SK-N-SH (cell line): ENCODE data around the gene CASK. TPM values are rescaled to one million over a fixed set of nuclear protein-coding genes. Genes with fewer than 3 reads are reported as not detected.

Experiments used
- CTCF ChIA-PET: fragments of 300-600, 350-600 bp; formaldehyde crosslinking; extraction: SDS; loops from one replicate; lab custom pipeline; 2021; lab: Yijun Ruan, JAX
- POLR2A ChIA-PET: fragments of 350-600 bp; sonication (Branson Sonifier 250); formaldehyde crosslinking; extraction: SDS; loops from one replicate; lab custom pipeline; 2020; ENCODE audit warnings: antibody characterized with exemption, inconsistent platforms; lab: Yijun Ruan, JAX
- DNase-seq: peaks from one replicate; pipeline ENCODE4 v3.0.0; 2012
- H2AFZ ChIP-seq: fragments of 200-600 bp; sonication (generic); 2 replicates; pipeline ENCODE4 v1.8.1; 2016; ENCODE audit warnings: antibody characterized with exemption, mild to moderate bottlenecking, low read depth
- H3F3A ChIP-seq: fragments of 200-600 bp; sonication (generic); replicated peaks from 2 replicates; pipeline ENCODE3; 2016; ENCODE audit warnings: antibody characterized with exemption, mild to moderate bottlenecking; ENCODE audit not compliant: insufficient read depth
- H3K27ac ChIP-seq, 2 experiments: fragments of 200-500 bp in 1 of 2; fragments of 200-600 bp in 1 of 2; sonication (Bioruptor generic) in 1 of 2; sonication (generic), shearing (Covaris generic) in 1 of 2; 2 replicates each; pipeline versions ENCODE4 v1.5.1 to v1.6.1; 2014 to 2016; ENCODE audit warnings: low read depth in 2 of 2, inconsistent platforms in 1 of 2, low read length in 1 of 2, mild to moderate bottlenecking in 1 of 2, mixed read lengths in 1 of 2
- H3K27me3 ChIP-seq: fragments of 200-600 bp; sonication (generic), shearing (Covaris generic); 2 replicates; pipeline ENCODE4 v1.6.1; 2016; ENCODE audit warnings: mixed run types; ENCODE audit not compliant: insufficient read depth
- H3K36me3 ChIP-seq, 2 experiments: fragments of 200-500 bp in 1 of 2; fragments of 200-600 bp in 1 of 2; sonication (Bioruptor generic) in 1 of 2; sonication (generic) in 1 of 2; replicated peaks in 1 of 2; 2 replicates each; pipeline versions ENCODE3 to v1.5.1; 2014 to 2016; ENCODE audit warnings: low read length in 1 of 2, mild to moderate bottlenecking in 1 of 2; ENCODE audit not compliant: insufficient read depth in 2 of 2, control insufficient read depth in 1 of 2
- H3K4me1 ChIP-seq, 2 experiments: fragments of 200-500 bp in 1 of 2; fragments of 200-600 bp in 1 of 2; sonication (Bioruptor generic) in 1 of 2; sonication (generic), shearing (Covaris generic) in 1 of 2; 2 replicates each; pipeline versions ENCODE4 v1.5.1 to v1.6.1; 2014 to 2016; ENCODE audit warnings: low read depth in 1 of 2, low read length in 1 of 2, mixed run types in 1 of 2; ENCODE audit not compliant: insufficient read depth in 2 of 2, control insufficient read depth in 1 of 2
- H3K4me2 ChIP-seq: fragments of 200-600 bp; sonication (generic), shearing (Covaris generic); 2 replicates; pipeline ENCODE4 v1.6.1; 2017; ENCODE audit warnings: mixed run types
- H3K4me3 ChIP-seq, 2 experiments: fragments of 200-500 bp in 1 of 2; fragments of 200-600 bp in 1 of 2; sonication (Bioruptor generic) in 1 of 2; sonication (generic), shearing (Covaris generic) in 1 of 2; 2 replicates each; pipeline versions ENCODE4 v1.5.1 to v1.8.1; 2014 to 2016; ENCODE audit warnings: low read depth in 2 of 2, inconsistent platforms in 1 of 2, low read length in 1 of 2, mild to moderate bottlenecking in 1 of 2, mixed read lengths in 1 of 2, moderate library complexity in 1 of 2
- H3K79me2 ChIP-seq: fragments of 200-600 bp; sonication (generic); 2 replicates; pipeline ENCODE4 v1.8.1; 2017; ENCODE audit warnings: mild to moderate bottlenecking; ENCODE audit not compliant: insufficient read depth
- H3K9ac ChIP-seq: fragments of 200-600 bp; sonication (generic); 2 replicates; pipeline ENCODE4 v1.6.1; 2017; ENCODE audit warnings: mixed run types
- H3K9me2 ChIP-seq: fragments of 200-600 bp; sonication (generic); 2 replicates; pipeline ENCODE4 v1.6.1; 2017; ENCODE audit warnings: mixed run types
- H3K9me3 ChIP-seq: fragments of 200-600 bp; sonication (generic); 2 replicates; pipeline ENCODE4 v1.6.1; 2017; ENCODE audit warnings: mixed run types, mild to moderate bottlenecking, moderate library complexity
- H4K20me1 ChIP-seq: fragments of 200-600 bp; sonication (generic); 2 replicates; pipeline ENCODE4 v1.6.1; 2017; ENCODE audit warnings: mild to moderate bottlenecking, mixed run types; ENCODE audit not compliant: insufficient read depth
- CHD2 ChIP-seq: fragments of 150-350 bp; IDR thresholded peaks from 2 replicates; pipeline ENCODE4 v1.6.1; 2018; ENCODE audit warnings: low read length; ENCODE audit not compliant: partially characterized antibody
- EZH2phosphoT487 ChIP-seq: fragments of 200-600 bp; sonication (generic); IDR thresholded peaks from 2 replicates; pipeline ENCODE4 v1.6.1; 2017; ENCODE audit warnings: low read depth, mixed run types, mild to moderate bottlenecking, antibody characterized with exemption, moderate library complexity, borderline replicate concordance
- FOXJ3 ChIP-seq: sonication (generic); formaldehyde crosslinking; IDR thresholded peaks from 2 replicates; pipeline ENCODE4 v1.5.1; 2020; ENCODE audit warnings: mild to moderate bottlenecking, missing genetic modification reagents
- JUND ChIP-seq: IDR thresholded peaks from 2 replicates; pipeline ENCODE4 v1.4.0; 2012
- MEF2A ChIP-seq: IDR thresholded peaks from 2 replicates; pipeline ENCODE4 v1.4.0; 2012; ENCODE audit warnings: low read depth, borderline replicate concordance
- NFIC ChIP-seq: IDR thresholded peaks from 2 replicates; pipeline ENCODE4 v1.4.0; 2012; ENCODE audit warnings: borderline replicate concordance
- NRF1 ChIP-seq: IDR thresholded peaks from 2 replicates; pipeline ENCODE4 v1.6.1; 2012; ENCODE audit warnings: low read depth, mild to moderate bottlenecking, low read length
- RCOR1 ChIP-seq: fragments of 150-350 bp; IDR thresholded peaks from 2 replicates; pipeline ENCODE4 v1.6.1; 2017; ENCODE audit warnings: antibody characterized with exemption, low read length
- TCF12 ChIP-seq: IDR thresholded peaks from 2 replicates; pipeline ENCODE4 v1.4.0; 2012
- TEAD4 ChIP-seq: IDR thresholded peaks from 2 replicates; pipeline ENCODE4 v1.4.0; 2012; ENCODE audit warnings: mild to moderate bottlenecking, borderline replicate concordance; ENCODE audit not compliant: insufficient read depth
- WGBS: methylation state at CpG from one replicate; pipeline ENCODE4 v1.1.6; 2017; ENCODE audit warnings: low lambda C conversion rate; 5-methylcytosine and 5-hydroxymethylcytosine counted together
- polyA plus RNA-seq, 3 experiments: library from polyadenylated mRNA; depleted of rRNA; stranded (reverse); fragments of >200 nt; gene quantifications; 2 replicates each; pipeline ENCODE4 v1.2.3, GENCODE V29; 2012
- TF ChIP-seq, protein P1 (sequence below): IDR thresholded peaks from 2 replicates; pipeline ENCODE4 v1.4.0; 2012; ENCODE audit warnings: low read depth, borderline replicate concordance
- TF ChIP-seq, protein P2 (sequence below): IDR thresholded peaks from 2 replicates; pipeline ENCODE4 v1.4.0; 2012; ENCODE audit warnings: low read depth

CASK gene
- polyA plus RNA-seq, 1 of the 3 experiments (the other 2 are of a cell fraction): 7.0 TPM

DNA sequence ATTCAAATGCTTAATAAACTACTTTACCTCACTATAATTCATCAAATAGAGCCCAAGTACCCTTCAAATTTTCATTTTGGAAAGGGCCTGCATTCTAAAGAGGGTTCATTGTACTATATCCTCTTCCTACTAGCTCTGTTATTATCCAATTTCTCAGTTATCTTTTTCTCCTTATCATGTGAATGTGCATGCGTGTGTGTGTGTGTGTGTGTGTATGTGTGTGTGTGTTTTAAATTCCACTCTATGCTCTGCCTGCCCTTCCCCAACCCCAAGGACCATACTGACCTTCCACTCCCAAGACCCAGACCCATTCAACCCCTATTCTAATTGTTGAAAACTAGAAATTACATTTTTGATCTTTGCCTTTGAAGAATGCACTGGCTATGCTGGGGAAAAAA is 33.3 kb downstream of the CASK start:
- Histone ChIP-seq H3K9ac (no peak overlapping the region), H3F3A (peaks cover 6% of the 10 kb centered on the region), H3K4me3 (no peak overlapping the region), H3K79me2 (peaks cover 17% of the 10 kb centered on the region), H4K20me1 (no peaks in the 10 kb centered on the region), H3K27ac (no peak overlapping the region), H3K4me2 (no peak overlapping the region), H3K4me1 (no peaks in the 10 kb centered on the region), H3K9me2 (no peaks in the 10 kb centered on the region), H3K36me3 (no peaks in the 10 kb centered on the region), H3K9me3 (no peaks in the 10 kb centered on the region), H2AFZ (no peak overlapping the region), H3K27me3 (no peaks in the 10 kb centered on the region)
- ChIA-PET CTCF (no interaction called here), POLR2A (no interaction called here)
- DNase-seq: no peak
- 18% methylated on average over 1 of the region's 1 CpG for WGBS
- TF ChIP-seq CHD2: no peak

DNA sequence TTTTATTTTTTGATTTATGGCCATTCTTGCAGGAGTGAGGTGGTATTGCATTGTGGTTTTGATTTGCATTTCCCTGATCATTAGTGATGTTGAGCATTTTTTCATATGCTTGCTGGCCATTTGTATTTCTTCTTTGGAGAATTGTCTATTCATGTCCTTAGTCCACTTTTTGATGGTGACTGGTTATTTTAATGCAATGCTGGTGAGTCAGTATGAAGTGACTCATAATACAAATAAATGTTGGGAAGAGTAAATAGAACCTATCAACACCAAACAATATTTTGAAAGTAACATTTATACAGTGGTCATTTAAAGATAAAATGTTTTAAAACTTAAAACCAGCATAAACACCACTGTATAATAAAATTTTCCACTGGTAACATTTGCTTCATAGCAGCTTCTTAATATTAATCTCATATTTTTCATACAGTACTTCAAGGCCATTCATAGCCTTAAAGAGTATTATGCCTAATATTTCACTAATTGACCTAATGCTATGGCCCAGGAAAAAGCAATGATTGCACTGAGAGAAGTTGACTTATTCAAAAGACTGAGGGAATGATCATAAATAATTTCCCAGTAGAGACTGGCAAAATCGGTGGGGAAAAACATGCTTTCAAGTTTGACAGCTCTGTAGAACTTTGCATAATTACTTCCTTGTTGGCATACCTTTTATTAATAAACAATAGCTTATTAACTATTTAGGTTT is 33.9 kb downstream of the CASK start:
- Histone ChIP-seq H3F3A (peaks cover 6% of the 10 kb centered on the region), H3K79me2 (peaks cover 17% of the 10 kb centered on the region), H3K9ac (no peak overlapping the region), H3K36me3 (no peaks in the 10 kb centered on the region), H3K9me3 (no peaks in the 10 kb centered on the region), H2AFZ (no peak overlapping the region), H3K4me1 (no peaks in the 10 kb centered on the region), H3K27me3 (no peaks in the 10 kb centered on the region), H4K20me1 (no peaks in the 10 kb centered on the region), H3K4me3 (no peak overlapping the region), H3K4me2 (no peak overlapping the region), H3K27ac (no peak overlapping the region), H3K9me2 (no peaks in the 10 kb centered on the region)
- no peak for DNase-seq
- 41% methylated on average over 1 of the region's 1 CpG for WGBS
- ChIA-PET CTCF (no interaction called here), POLR2A (no interaction called here)
- TF ChIP-seq JUND: no peak
- TF ChIP-seq, protein P1, sequence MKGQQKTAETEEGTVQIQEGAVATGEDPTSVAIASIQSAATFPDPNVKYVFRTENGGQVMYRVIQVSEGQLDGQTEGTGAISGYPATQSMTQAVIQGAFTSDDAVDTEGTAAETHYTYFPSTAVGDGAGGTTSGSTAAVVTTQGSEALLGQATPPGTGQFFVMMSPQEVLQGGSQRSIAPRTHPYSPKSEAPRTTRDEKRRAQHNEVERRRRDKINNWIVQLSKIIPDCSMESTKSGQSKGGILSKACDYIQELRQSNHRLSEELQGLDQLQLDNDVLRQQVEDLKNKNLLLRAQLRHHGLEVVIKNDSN: no peak
- no peak for TF ChIP-seq EZH2phosphoT487
- TF ChIP-seq NRF1: no peak
- TF ChIP-seq TCF12: no peak
- no peak for TF ChIP-seq MEF2A
- TF ChIP-seq FOXJ3 (CRISPR knock-in tag): no peak
- TF ChIP-seq, protein P2, sequence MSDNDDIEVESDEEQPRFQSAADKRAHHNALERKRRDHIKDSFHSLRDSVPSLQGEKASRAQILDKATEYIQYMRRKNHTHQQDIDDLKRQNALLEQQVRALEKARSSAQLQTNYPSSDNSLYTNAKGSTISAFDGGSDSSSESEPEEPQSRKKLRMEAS: no peak
- TF ChIP-seq NFIC: no peak
- no peak for TF ChIP-seq CHD2
- TF ChIP-seq TEAD4: no peak
- no peak for TF ChIP-seq RCOR1
